PC-3 (cell line): ENCODE data around the gene ETV3L. TPM values are rescaled to one million over a fixed set of nuclear protein-coding genes. Genes with fewer than 3 reads are reported as not detected.

ENCODE experiments used
- ATAC-seq: fragments of 200-7000 bp; cut with Tn5 transposase; 2 replicates; pipeline ENCODE4 v1.9.1; 2020; ENCODE audit warnings: mild to moderate bottlenecking, moderate library complexity
- BruUV-seq: library from RNA; stranded (reverse); fragments of 400-500 nt; replicated peaks from 2 replicates; lab custom pipeline; 2021; lab: Mats Ljungman, UMichigan
- CTCF ChIA-PET: fragments of 300-600 bp; sonication (Branson Sonifier 250); formaldehyde crosslinking; loops from one replicate; lab custom pipeline; 2022; ENCODE audit warnings: antibody characterized with exemption; lab: Charles Lee
- POLR2A ChIA-PET: fragments of 300-600 bp; sonication (Branson Sonifier 250); formaldehyde crosslinking; loops from one replicate; lab custom pipeline; 2022; ENCODE audit warnings: antibody characterized with exemption; ENCODE audit not compliant: unreplicated experiment; lab: Charles Lee
- DNase-seq: peaks from one replicate; pipeline ENCODE4 v3.0.0-alpha.2; 2015
- H2AFZ ChIP-seq: fragments of 300-600 bp; sonication (generic); 2 replicates; pipeline ENCODE4 v1.6.0; 2016; ENCODE audit warnings: antibody characterized with exemption, low read length
- H3F3A ChIP-seq: fragments of 300-600 bp; sonication (generic); one replicate; pipeline ENCODE4 v1.6.0; 2017; ENCODE audit warnings: antibody characterized with exemption, low read length, control low read depth, mild to moderate bottlenecking; ENCODE audit not compliant: unreplicated experiment
- H3K27ac ChIP-seq: fragments of 300-600 bp; sonication (generic); 2 replicates; pipeline ENCODE4 v1.5.1; 2016; ENCODE audit warnings: mild to moderate bottlenecking, low read length
- H3K27me3 ChIP-seq: fragments of 300-600 bp; sonication (generic); 2 replicates; pipeline ENCODE4 v1.6.1; 2016; ENCODE audit warnings: low read length, mixed read lengths
- H3K36me3 ChIP-seq: fragments of 300-600 bp; sonication (generic); 2 replicates; pipeline ENCODE4 v1.6.1; 2016; ENCODE audit warnings: low read depth, mixed run types, low read length, mixed read lengths
- H3K4me1 ChIP-seq: fragments of 300-600 bp; sonication (generic); 2 replicates; pipeline ENCODE4 v1.5.1; 2016; ENCODE audit warnings: low read length; ENCODE audit not compliant: insufficient read depth
- H3K4me2 ChIP-seq: fragments of 300-600 bp; sonication (generic); 2 replicates; pipeline ENCODE4 v1.6.0; 2016; ENCODE audit warnings: low read length
- H3K4me3 ChIP-seq: fragments of 300-600 bp; sonication (generic); 2 replicates; pipeline ENCODE4 v1.5.1; 2016; ENCODE audit warnings: mild to moderate bottlenecking, low read length, mixed read lengths
- H3K79me2 ChIP-seq: fragments of 300-600 bp; sonication (generic); 2 replicates; pipeline ENCODE4 v1.6.1; 2017; ENCODE audit warnings: low read length, mixed read lengths
- H3K9ac ChIP-seq: fragments of 300-600 bp; sonication (generic); 2 replicates; pipeline ENCODE4 v1.6.0; 2016; ENCODE audit warnings: mild to moderate bottlenecking, low read length
- H3K9me2 ChIP-seq: fragments of 300-600 bp; sonication (generic); replicated peaks from 2 replicates; pipeline ENCODE4 v1.6.1; 2016; ENCODE audit warnings: mixed run types, low read length, mixed read lengths
- H3K9me3 ChIP-seq: fragments of 300-600 bp; sonication (generic); 2 replicates; pipeline ENCODE4 v1.6.1; 2016; ENCODE audit warnings: low read length, mixed read lengths
- H4K20me1 ChIP-seq: fragments of 300-600 bp; sonication (generic); 2 replicates; pipeline ENCODE4 v1.6.1; 2016; ENCODE audit warnings: low read length, mixed read lengths
- EZH2 ChIP-seq: fragments of 300-600 bp; sonication (generic); IDR thresholded peaks from one replicate; pipeline ENCODE4 v1.6.1; 2017; ENCODE audit warnings: antibody characterized with exemption, mild to moderate bottlenecking, low read length; ENCODE audit not compliant: unreplicated experiment
- EZH2phosphoT487 ChIP-seq: fragments of 300-600 bp; sonication (generic); IDR thresholded peaks from 2 replicates; pipeline ENCODE4 v1.6.1; 2018; ENCODE audit warnings: mild to moderate bottlenecking, antibody characterized with exemption, low read length, borderline replicate concordance
- intact Hi-C: fragments of 100-400 bp; cut with micrococcal nuclease; formaldehyde crosslinking; loops from 2 replicates; pipeline ENCODE4 v1.9.0; 2023
- total RNA-seq: library from RNA; depleted of rRNA; stranded (reverse); fragments of >200 nt; gene quantifications from 2 replicates; pipeline ENCODE4 v1.2.3, GENCODE V29; 2014
- TF ChIP-seq, protein P1 (sequence below): fragments of 300-600 bp; sonication (generic); conservative IDR thresholded peaks from 2 replicates; pipeline ENCODE4 v1.5.1; 2017; ENCODE audit warnings: antibody characterized with exemption, low read depth, mild to moderate bottlenecking, low read length

Gene ETV3L
- total RNA-seq, 1 experiment from 2014 or later, result not detected

DNA sequence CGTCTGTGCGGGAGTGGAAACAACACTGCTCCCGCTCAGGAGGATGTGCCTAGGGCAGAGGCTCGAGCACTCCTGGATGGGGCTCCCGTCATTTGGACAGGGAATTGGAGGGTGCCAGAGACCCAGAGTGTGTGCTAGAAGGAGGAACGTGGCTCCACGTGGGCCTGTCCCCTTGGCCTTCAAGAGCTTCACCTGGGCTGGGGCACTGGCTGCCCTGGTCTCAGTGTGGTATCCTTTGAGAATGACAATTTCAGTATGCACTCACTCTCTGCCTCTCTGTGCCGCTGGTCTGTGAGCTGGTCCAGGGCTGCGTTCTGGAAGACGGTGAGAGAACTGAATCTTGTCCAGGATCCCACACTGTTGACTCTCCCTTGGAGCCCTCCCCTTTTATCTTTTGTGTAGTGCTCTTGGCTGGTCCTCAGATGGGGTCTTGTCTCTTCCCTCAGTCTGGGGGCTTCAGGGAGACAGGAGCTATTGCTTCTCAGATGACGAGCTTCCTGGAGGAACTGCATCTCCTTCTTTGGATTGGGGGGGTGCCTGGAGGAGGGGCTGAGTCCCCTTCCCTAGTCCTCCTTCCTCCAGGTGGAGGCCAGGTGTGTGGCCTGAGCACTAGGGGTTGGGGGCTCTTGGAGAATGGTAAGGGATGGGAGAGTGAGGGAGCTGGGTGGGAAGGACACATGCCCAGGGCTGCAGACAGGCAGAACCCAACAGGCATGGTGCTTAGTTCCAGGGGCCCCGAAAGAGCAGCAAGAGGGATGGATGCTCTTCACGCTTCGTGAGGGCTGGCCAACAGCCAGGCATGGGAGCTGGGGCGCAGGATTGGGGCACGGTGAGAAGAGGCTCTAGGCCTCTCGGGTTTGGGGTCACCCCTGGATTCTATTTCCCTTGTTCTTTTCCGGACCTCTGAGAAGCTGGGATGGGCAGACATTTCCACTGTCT is 14.8 kb upstream of the ETV3L start:
- ChIA-PET POLR2A (no interaction called here), CTCF (no interaction called here)

GRCh38 chr1:157113631-157114030 is 14.0 kb upstream of the ETV3L start:
- Histone ChIP-seq H3K36me3 (no peaks in the 10 kb centered on the region), H3K9ac (no peak overlapping the region), H3K79me2 (no peaks in the 10 kb centered on the region), H3F3A (no peaks in the 10 kb centered on the region), H2AFZ (no peak overlapping the region), H3K4me1 (no peaks in the 10 kb centered on the region), H3K27ac (no peak overlapping the region), H3K4me3 (no peak overlapping the region), H4K20me1 (no peaks in the 10 kb centered on the region), H3K27me3 (peaks cover 32% of the 10 kb centered on the region), H3K4me2 (no peak overlapping the region), H3K9me2 (no peaks in the 10 kb centered on the region), H3K9me3 (no peaks in the 10 kb centered on the region)
- ATAC-seq, result no peak
- intact Hi-C loops, result no loop called here
- BruUV-seq, result no TSS peak
- POLR2A ChIA-PET, result no interaction called here
- TF ChIP-seq, protein P1, sequence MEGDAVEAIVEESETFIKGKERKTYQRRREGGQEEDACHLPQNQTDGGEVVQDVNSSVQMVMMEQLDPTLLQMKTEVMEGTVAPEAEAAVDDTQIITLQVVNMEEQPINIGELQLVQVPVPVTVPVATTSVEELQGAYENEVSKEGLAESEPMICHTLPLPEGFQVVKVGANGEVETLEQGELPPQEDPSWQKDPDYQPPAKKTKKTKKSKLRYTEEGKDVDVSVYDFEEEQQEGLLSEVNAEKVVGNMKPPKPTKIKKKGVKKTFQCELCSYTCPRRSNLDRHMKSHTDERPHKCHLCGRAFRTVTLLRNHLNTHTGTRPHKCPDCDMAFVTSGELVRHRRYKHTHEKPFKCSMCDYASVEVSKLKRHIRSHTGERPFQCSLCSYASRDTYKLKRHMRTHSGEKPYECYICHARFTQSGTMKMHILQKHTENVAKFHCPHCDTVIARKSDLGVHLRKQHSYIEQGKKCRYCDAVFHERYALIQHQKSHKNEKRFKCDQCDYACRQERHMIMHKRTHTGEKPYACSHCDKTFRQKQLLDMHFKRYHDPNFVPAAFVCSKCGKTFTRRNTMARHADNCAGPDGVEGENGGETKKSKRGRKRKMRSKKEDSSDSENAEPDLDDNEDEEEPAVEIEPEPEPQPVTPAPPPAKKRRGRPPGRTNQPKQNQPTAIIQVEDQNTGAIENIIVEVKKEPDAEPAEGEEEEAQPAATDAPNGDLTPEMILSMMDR, result no peak
- TF ChIP-seq EZH2phosphoT487, result no peak
- TF ChIP-seq EZH2, result no peak
- CTCF ChIA-PET, result no interaction called here
- no peak for DNase-seq

More for the DNA sequence above, 14.8 kb upstream of the ETV3L start:
- Histone ChIP-seq H3K79me2 (no peaks in the 10 kb centered on the region), H3K9me2 (no peaks in the 10 kb centered on the region), H3F3A (no peaks in the 10 kb centered on the region), H3K4me2 (no peak overlapping the region), H3K27me3 (peaks cover 32% of the 10 kb centered on the region), H3K9ac (no peak overlapping the region), H3K4me3 (no peak overlapping the region), H3K27ac (no peak overlapping the region), H2AFZ (no peak overlapping the region), H4K20me1 (no peaks in the 10 kb centered on the region), H3K4me1 (no peaks in the 10 kb centered on the region), H3K36me3 (no peaks in the 10 kb centered on the region), H3K9me3 (no peaks in the 10 kb centered on the region)
- no TSS peak for BruUV-seq
- ATAC-seq, result no peak
- no peak for DNase-seq
- intact Hi-C loops, result no loop called here
- TF ChIP-seq, protein P1, result no peak
- TF ChIP-seq EZH2phosphoT487, result no peak
- TF ChIP-seq EZH2, result no peak

- POLR2A ChIA-PET, result no interaction called here
- Histone ChIP-seq H3K4me2 (no peak overlapping the region), H3K79me2 (no peaks in the 10 kb centered on the region), H4K20me1 (no peaks in the 10 kb centered on the region), H3K27me3 (peaks cover 32% of the 10 kb centered on the region), H3K36me3 (no peaks in the 10 kb centered on the region), H3K4me1 (no peaks in the 10 kb centered on the region), H3K9me3 (no peaks in the 10 kb centered on the region), H3K27ac (no peak overlapping the region), H3K9ac (no peak overlapping the region), H3K4me3 (no peak overlapping the region), H3K9me2 (no peaks in the 10 kb centered on the region), H3F3A (no peaks in the 10 kb centered on the region), H2AFZ (no peak overlapping the region)
- ATAC-seq, result no peak
- intact Hi-C loops, result no loop called here
- no peak for DNase-seq
- TF ChIP-seq EZH2, result no peak
- TF ChIP-seq EZH2phosphoT487, result no peak
- TF ChIP-seq, protein P1, result no peak
- CTCF ChIA-PET, result no interaction called here
- BruUV-seq, result no TSS peak
Measured at GRCh38 chr1:157113106-157113505, 13.5 kb upstream of the ETV3L start.
